Stimulated activated CD4-positive, alpha-beta T cell treated with anti-CD3 and anti-CD28 coated beads, Interleukin-1b, Interleukin-23, amount 100 ng/mL, for 4 hours (primary cell): Measurements from ENCODE around the gene MSN.
"Not testable (repeated sequence)": the region's sequence is repeated elsewhere in the genome, so short reads cannot be mapped to it uniquely, and the experiment has no call there.

Experiments
- DNase-seq, 2 donors: peaks; one replicate each; pipeline ENCODE4 v3.0.0-alpha.2; 2020; ENCODE audit warnings: low read depth in 2 of 2

MSN gene

DNA sequence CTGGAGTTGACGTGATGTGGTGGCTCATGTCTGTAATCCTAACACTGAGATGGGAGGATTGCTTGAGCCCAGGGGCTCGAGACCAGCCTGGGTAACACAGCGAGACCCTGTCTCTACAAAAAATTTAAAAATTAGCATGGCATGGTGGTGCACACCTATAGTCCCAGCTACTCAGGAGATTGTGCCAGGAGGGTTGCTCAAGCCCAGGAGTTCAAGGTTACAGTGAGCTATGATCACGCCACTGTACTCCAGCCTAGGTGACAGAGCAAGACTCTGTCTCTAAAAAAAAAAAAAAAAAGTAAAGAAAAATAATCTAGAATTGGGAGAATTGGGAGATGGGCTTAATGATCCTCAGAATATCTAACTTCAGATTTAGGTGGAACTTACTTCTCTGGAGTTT is 51.1 kb downstream of the MSN start:
- DNase-seq, result no peak

DNA sequence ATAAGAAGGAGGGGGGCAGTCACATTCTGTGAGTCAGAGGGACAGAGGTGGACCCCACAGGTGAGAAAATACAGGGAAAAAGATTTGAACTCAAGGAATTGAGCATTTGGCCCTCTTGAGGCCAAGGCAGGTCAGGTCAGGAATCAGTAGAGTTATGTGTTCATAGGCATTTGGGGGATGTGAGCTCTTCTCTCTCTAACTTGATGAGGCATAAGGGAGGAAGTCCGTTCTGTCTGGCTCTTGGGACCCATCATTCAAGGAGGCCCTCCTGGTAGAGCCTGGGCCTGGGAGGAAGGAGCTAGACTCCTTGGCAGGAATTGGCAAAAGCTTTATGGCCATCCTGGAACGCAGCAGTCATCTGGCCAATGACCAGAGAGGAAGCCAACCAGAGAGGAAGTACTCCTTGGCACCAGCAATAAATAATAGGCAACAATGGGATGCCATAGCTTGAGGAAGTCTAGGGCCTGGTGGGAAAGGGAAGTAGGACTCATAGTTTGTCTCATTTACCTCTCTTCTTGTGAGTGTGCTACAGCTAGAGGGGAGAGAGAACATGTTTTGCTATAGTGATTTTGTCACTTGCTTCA is 53.0 kb downstream of the MSN start:
- DNase-seq, result no peak

DNA sequence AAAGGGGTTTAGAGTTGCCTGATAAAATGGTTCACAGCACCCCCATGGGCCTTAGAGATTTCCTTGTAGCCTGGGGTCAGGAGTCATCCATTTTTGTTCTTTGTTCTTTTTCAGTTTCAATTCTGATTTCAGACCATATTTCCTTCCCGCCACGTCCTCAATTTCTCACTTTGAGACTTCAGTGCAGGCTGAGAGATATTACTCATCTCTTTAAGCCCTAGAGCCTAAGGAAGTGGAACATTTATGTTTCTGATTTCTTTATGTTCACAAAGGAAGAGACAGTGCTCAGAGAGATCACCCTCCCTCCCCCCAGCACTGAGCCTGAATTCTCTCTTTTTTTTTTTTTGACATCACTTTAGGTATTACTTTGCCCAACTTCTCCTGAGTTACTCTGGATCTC is 56.3 kb downstream of the MSN start:
- DNase-seq, result no peak

DNA sequence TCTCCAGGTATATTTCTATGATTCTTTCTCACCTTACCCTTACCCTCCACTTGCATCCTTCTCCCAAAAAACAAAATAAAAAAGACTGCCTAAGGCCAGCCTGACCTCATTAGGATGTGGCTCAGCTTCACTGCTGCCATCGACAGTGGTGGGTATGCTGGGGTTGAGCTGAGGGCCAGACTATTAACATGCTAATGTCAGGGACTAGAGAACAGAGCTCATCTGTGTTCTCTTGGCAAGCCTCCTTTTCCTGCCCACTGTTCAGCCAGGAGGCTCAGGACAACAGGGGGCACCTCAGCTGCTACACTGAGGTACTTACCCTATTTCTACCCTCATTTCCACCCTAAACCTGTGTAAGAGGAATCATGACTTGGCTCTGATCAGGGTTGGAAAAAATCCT is 59.3 kb downstream of the MSN start:
- no peak for DNase-seq

- DNase-seq, result no peak
These were observed 64.3 kb downstream of the MSN start for GRCh38 chrX:65731684-65732289.

- DNase-seq, result no peak
These were observed 73.5 kb downstream of the MSN start for GRCh38 chrX:65740909-65741308.

DNA sequence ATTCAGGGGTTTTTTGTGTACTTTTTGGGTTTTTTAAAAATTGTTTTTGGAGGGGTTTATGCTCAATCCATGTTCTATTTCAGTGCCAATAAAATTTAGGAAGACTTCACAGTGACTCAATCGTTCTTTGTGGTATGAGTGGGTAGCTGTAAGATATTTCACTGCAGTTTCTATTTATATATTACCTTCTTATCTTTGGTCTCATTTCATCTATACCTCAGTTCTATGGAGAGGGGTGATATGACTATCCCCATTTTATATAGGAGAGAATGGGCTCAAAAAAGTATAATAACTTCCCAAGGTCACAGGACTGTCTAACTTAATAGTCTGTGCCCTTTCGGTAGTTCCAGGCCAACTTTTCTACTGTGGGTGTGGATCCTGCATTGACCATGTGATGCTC is 74.4 kb downstream of the MSN start:
- no peak for DNase-seq

GRCh38 chrX:65744965-65745364 is 77.5 kb downstream of the MSN start:
- DNase-seq, result no peak

DNA sequence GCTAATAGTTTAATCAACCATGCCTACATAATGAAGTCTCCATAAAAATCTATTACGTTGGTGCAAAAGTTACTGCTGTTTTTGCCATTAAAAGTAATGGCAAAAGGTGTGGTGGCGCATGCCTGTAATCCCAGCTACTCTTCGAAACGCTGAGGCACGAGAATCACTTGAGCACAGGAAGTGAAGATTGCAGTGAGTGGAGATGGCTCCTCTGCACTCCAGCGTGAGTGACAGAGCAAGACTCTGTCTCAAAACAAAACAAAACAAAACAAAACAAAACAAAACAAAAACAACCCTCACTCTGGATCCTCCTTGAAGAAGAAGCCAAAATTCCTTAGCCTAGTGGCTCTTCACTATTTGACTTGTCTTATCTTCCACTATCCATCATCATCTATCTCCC is 78.0 kb downstream of the MSN start:
- no peak for DNase-seq

DNA sequence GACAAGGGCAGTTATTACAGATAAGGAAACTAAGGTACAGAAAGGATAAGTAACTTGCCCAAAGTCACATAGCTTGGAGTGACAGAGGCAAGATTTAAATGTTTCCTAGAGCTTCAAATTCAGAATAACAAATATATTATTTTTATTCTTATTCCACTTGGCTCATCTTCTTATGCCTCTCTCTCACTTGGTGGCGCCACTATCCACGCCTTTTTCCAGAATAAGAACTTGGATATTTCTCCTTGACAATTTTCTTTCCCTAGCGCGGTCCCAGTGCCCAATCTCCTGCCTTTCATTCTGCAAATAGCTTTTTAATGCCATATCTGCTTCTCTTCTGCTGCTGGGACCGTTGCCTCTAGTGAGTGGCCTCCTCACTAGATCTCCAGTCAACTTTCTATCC is 78.5 kb downstream of the MSN start:
- no peak for DNase-seq

DNA sequence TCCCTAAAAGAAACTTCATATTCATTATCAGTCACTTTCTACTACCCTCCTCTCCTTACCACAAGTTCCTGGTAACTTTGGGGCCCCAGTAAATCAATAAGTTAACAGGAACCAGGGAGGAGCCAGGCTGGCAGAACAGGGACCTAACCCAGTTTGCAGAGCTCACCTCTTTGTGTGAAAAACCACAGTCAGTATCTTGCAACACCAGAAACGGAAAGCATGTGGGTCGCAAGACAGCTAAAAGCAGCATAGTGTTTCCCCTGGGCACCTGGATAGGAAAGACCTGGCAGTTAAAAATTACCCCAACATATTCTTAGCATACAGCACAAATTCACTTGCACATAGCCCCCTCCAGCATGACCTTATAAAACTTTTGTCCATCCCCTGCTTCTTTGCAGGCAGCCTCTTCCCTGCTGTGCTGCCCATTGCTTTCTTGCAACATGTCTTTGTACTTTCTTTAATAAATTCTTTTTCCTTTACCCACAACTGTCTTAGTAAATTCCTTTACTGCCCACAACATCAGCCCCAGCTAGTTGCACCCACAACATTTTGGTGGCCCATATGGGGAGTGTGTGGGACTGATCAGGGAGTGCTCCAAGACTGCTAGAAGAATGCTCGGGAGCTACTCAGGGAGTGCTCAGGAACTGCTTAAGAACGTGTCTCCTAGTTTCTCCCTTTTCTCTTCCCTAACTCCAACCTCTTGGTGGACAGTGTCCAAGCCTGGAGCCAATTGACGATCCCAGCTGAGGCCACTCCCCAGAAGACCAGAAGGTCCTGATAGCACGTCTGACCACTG is 83.4 kb downstream of the MSN start:
- no peak for DNase-seq

GRCh38 chrX:65751519-65751918 is 84.1 kb downstream of the MSN start:
- no peak for DNase-seq

DNA sequence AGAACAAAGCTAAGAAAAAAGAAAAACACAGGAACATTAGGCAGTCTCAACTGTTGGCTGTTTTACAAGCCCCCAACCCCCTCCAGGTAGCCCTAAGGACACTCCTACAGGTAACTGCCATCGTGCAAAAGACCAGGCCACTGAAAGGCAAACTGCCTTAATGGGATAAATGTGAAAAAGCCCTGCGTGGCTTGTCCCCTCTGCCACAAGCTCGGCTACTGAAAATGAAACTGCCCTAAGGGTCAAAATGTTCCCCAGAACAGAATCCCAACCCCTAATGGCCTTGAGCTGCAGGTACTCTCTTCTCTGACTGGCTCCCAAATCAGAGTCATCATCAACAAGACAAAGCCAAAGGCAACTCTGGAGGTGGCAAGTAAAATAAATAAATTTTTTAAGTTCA is 84.8 kb downstream of the MSN start:
- DNase-seq, result no peak

- DNase-seq, result no peak
These were observed 88.3 kb downstream of the MSN start for GRCh38 chrX:65755786-65756185.

DNA sequence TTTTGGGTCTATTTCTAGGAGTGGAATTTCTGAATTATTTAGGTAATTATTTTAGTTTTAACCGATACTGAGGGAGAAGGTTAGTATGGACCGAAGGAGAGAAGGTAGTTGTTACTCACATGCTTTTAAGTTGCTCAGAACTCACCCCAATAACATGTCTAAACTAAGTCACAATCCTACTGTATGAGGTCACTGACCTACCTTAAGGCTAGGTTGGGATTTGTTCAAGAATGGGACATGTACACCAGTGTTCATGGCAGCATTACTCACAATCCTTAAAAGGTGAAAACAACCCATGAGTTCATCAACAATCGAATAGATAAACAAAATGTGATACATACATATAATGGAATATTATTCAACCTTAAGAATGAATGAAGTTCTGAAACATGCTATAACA is 90.5 kb downstream of the MSN start:
- no peak for DNase-seq

DNA sequence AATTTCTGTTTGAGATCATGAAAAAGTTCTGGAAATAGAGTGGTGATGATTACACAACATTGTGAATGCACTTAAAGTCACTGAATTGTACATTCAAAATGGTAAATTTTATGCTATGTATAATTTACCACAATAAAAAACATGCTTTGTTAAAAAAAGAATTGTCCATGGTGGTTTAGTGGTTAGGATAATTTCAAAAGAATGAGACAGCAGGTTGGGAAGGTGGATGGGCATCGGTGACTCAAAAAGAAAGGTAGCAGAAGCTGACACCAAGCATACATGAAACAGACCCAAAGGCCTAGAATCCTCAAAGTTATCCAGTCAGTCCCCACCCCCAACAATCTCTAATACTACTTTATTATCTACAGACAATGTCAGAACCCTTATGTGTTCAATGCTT is 91.1 kb downstream of the MSN start:
- no peak for DNase-seq

GRCh38 chrX:65759525-65759924 is 92.1 kb downstream of the MSN start:
- not testable (repeated sequence) for DNase-seq

DNA sequence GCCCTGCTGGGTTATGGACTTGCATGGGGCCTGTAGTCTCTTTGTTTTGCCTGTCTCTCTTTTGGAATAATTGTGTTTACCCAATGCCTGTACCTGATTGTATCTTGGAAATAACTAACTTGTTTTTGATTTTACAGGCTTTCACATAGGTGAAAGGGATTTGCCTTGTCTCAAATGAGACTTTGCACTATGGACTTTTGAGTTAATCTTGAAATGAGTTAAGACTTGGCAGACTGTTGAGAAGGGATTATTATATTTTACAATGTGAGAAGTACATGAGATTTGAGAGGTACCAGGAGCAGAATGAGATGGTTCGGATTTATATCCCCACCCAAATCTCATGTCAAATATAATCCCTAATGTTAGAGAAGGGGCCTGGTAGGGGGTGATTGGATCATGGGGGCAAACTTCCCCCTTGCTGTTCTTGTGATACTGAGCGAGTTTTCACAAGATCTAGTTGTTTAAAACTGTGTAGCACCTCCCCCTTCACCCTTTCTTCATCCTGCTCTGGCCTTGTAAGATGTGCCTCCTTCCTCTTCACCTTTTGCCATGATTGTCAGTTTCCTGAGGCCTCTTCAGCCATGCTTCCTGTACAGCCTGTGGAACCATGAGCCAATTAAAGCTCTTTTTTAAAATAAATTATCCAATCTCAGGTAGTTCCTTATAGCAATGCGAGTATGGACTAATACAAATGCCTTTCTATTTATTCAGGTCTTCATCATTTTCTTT is 102.3 kb downstream of the MSN start:
- no peak for DNase-seq

DNA sequence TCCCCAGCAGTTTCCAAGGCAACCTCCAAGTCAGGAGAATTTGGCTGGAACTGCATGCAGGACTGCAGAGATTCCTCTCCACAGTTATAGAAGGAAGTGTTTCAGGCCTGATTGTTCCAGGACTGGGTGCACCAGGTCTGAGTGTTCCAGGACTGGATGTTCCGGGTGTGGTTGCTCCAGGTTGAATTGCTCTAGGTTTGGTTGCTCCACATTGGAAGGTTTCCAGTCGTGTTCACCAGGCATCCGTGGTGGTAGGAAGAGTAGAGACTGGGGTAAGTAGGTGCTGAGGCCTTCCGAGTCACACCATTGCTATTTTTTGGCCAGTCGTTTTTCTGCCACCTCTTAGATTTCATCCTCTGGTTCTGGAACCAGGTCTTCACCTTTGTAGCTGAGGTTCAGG is 105.4 kb downstream of the MSN start:
- DNase-seq, result no peak

DNA sequence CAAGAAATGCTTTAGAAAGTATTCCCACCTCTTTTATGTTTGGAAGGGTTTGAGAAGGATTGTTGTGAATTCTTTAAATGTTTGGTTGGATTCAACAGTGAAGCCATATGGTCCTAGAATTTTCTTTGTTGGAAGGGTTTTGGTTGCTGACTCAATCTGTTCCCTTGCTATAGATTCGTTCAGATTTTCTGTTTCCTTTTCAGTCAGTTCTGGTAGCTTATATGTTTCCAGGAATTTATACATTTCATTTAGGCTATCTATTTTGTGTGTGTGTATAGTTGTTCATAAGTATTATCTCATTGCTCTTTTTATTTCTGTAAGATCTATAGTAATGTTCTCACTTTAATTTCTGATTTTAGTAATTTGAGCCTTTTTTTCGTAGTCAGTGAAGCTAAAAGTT is 114.4 kb downstream of the MSN start:
- no peak for DNase-seq

GRCh38 chrX:65783746-65784145 is 116.3 kb downstream of the MSN start:
- DNase-seq, result no peak
